H1 (cell line): ENCODE data around the gene DENND1A. TPM values are rescaled to one million over a fixed set of nuclear protein-coding genes. Genes with fewer than 3 reads are reported as not detected.

Source experiments
- CTCF ChIA-PET: fragments of 300-600 bp; sonication (Branson Sonifier 250); formaldehyde crosslinking; loops from one replicate; lab custom pipeline; 2021; ENCODE audit not compliant: partially characterized antibody; lab: Charles Lee
- POLR2A ChIA-PET: fragments of 300-600 bp; sonication (Branson Sonifier 250); formaldehyde crosslinking; loops from one replicate; lab custom pipeline; 2021; ENCODE audit warnings: inconsistent platforms; ENCODE audit not compliant: partially characterized antibody; lab: Charles Lee
- DNase-seq, 2 experiments: peaks; one replicate each; pipeline versions ENCODE4 v3.0.0 to v3.0.0-alpha.2; 2010 to 2022; ENCODE audit warnings: low spot score in 2 of 2, low read depth in 1 of 2, mixed read lengths in 1 of 2
- FAIRE-seq: peaks from 2 replicates; lab custom pipeline; 2011; peaks lifted over from hg19 to GRCh38; lab: Jason Lieb, UNC
- H2AFZ ChIP-seq: 2 replicates; pipeline ENCODE4 v1.8.1; 2012; ENCODE audit warnings: low read length, inconsistent platforms
- H2AK5ac ChIP-seq: 2 replicates; pipeline ENCODE4 v1.6.1; 2013; ENCODE audit warnings: low read depth, low read length
- H2BK120ac ChIP-seq: replicated peaks from 2 replicates; pipeline ENCODE3; 2013; ENCODE audit warnings: low read depth, low read length, inconsistent platforms
- H2BK12ac ChIP-seq: 2 replicates; pipeline ENCODE4 v1.6.1; 2013; ENCODE audit warnings: low read depth, low read length
- H2BK15ac ChIP-seq: 2 replicates; pipeline ENCODE4 v1.6.1; 2013; ENCODE audit warnings: low read length
- H2BK20ac ChIP-seq: 2 replicates; pipeline ENCODE4 v1.6.1; 2013; ENCODE audit warnings: low read length
- H2BK5ac ChIP-seq: 2 replicates; pipeline ENCODE4 v1.6.1; 2013; ENCODE audit warnings: low read depth, low read length
- H3K14ac ChIP-seq: 2 replicates; pipeline ENCODE4 v1.6.1; 2013; ENCODE audit warnings: inconsistent platforms; ENCODE audit not compliant: insufficient read length
- H3K18ac ChIP-seq: 2 replicates; pipeline ENCODE4 v1.6.1; 2013; ENCODE audit warnings: low read length; ENCODE audit errors: extremely low read depth
- H3K23ac ChIP-seq: 2 replicates; pipeline ENCODE4 v1.6.1; 2013; ENCODE audit warnings: inconsistent platforms; ENCODE audit not compliant: insufficient read length
- H3K23me2 ChIP-seq: 2 replicates; pipeline ENCODE4 v1.6.1; 2013; ENCODE audit warnings: low read depth, low read length
- H3K27ac ChIP-seq: 2 replicates; pipeline ENCODE4 v1.6.1; 2011; ENCODE audit warnings: low read depth, low read length, inconsistent platforms
- H3K27me3 ChIP-seq, 4 experiments: replicated peaks in 1 of 4; 1 replicate in 1 of 4; 2 replicates in 3 of 4; pipeline versions ENCODE4 v1.6.1 to v1.8.1; 2011 to 2013; ENCODE audit warnings: low read length in 3 of 4, mild to moderate bottlenecking in 3 of 4, inconsistent platforms in 2 of 4, mixed read lengths in 2 of 4, moderate library complexity in 1 of 4; ENCODE audit not compliant: control insufficient read depth in 3 of 4, insufficient read depth in 3 of 4; ENCODE audit errors: extremely low read depth in 1 of 4
- H3K36me3 ChIP-seq, 4 experiments: 2 replicates each; pipeline versions ENCODE4 v1.6.1 to v1.8.1; 2011 to 2013; ENCODE audit warnings: mild to moderate bottlenecking in 4 of 4, low read length in 3 of 4, moderate library complexity in 2 of 4, control low read depth in 1 of 4, inconsistent platforms in 1 of 4; ENCODE audit not compliant: insufficient read depth in 4 of 4, control insufficient read depth in 2 of 4
- H3K4ac ChIP-seq: replicated peaks from 2 replicates; pipeline ENCODE3; 2013; ENCODE audit warnings: low read length, low read depth, mixed read lengths, inconsistent platforms; ENCODE audit not compliant: insufficient read length
- H3K4me1 ChIP-seq, 4 experiments: replicated peaks in 1 of 4; 1 replicate in 1 of 4; 2 replicates in 3 of 4; pipeline versions ENCODE4 v1.6.1 to v1.8.1; 2011 to 2013; ENCODE audit warnings: low read length in 3 of 4, inconsistent platforms in 2 of 4, mixed read lengths in 1 of 4; ENCODE audit not compliant: insufficient read depth in 4 of 4, control insufficient read depth in 3 of 4
- H3K4me2 ChIP-seq, 2 experiments: 2 replicates each; pipeline versions ENCODE4 v1.6.1 to v1.8.1; 2011 to 2013; ENCODE audit warnings: low read depth in 2 of 2, low read length in 2 of 2, control low read depth in 1 of 2, inconsistent platforms in 1 of 2, mild to moderate bottlenecking in 1 of 2; ENCODE audit not compliant: insufficient read depth in 1 of 2
- H3K4me3 ChIP-seq, 4 experiments: fragments of 200-600, 300-600 bp in 1 of 4; sonication (generic), shearing (Covaris generic), sonication (Bioruptor Twin) in 1 of 4; 2 replicates each; pipeline versions ENCODE4 v1.5.1 to v1.8.1; 2011 to 2016; ENCODE audit warnings: low read length in 4 of 4, low read depth in 3 of 4, control low read depth in 2 of 4, inconsistent platforms in 2 of 4, mild to moderate bottlenecking in 2 of 4, mixed read lengths in 1 of 4, moderate library complexity in 1 of 4; ENCODE audit not compliant: insufficient read depth in 2 of 4; ENCODE audit errors: extremely low read depth in 1 of 4
- H3K56ac ChIP-seq: replicated peaks from 2 replicates; pipeline ENCODE3; 2013; ENCODE audit warnings: low read depth, mild to moderate bottlenecking, mixed read lengths, low read length, inconsistent platforms; ENCODE audit not compliant: insufficient read length
- H3K79me1 ChIP-seq: 2 replicates; pipeline ENCODE4 v1.6.1; 2013; ENCODE audit warnings: low read depth, low read length, control low read depth
- H3K79me2 ChIP-seq, 2 experiments: 2 replicates each; pipeline versions ENCODE4 v1.6.1 to v1.8.1; 2012 to 2013; ENCODE audit warnings: low read length in 2 of 2, mild to moderate bottlenecking in 2 of 2, inconsistent platforms in 1 of 2; ENCODE audit not compliant: insufficient read depth in 2 of 2, control insufficient read depth in 1 of 2
- H3K9ac ChIP-seq, 4 experiments: replicated peaks in 1 of 4; 1 replicate in 1 of 4; 2 replicates in 3 of 4; pipeline versions ENCODE4 v1.6.1 to v1.8.1; 2011 to 2013; ENCODE audit warnings: low read depth in 3 of 4, low read length in 3 of 4, control low read depth in 2 of 4, mild to moderate bottlenecking in 2 of 4, moderate library complexity in 2 of 4, inconsistent platforms in 1 of 4; ENCODE audit errors: extremely low read depth in 1 of 4
- H3K9me3 ChIP-seq, 2 experiments: 2 replicates each; pipeline versions ENCODE4 v1.6.1 to v1.8.1; 2012 to 2013; ENCODE audit warnings: mild to moderate bottlenecking in 2 of 2, moderate library complexity in 2 of 2, control low read depth in 1 of 2, inconsistent platforms in 1 of 2, low read depth in 1 of 2, low read length in 1 of 2, mixed read lengths in 1 of 2; ENCODE audit not compliant: insufficient read depth in 2 of 2
- H4K20me1 ChIP-seq, 2 experiments: replicated peaks in 1 of 2; 2 replicates each; pipeline versions ENCODE3 to v1.8.1; 2011 to 2013; ENCODE audit warnings: inconsistent platforms in 2 of 2, low read length in 2 of 2, mild to moderate bottlenecking in 1 of 2; ENCODE audit not compliant: insufficient read depth in 2 of 2, control insufficient read depth in 1 of 2
- H4K5ac ChIP-seq: 2 replicates; pipeline ENCODE4 v1.6.1; 2013; ENCODE audit warnings: low read length, low read depth, mixed read lengths, inconsistent platforms; ENCODE audit not compliant: insufficient read length
- H4K8ac ChIP-seq: 2 replicates; pipeline ENCODE4 v1.8.0; 2013; ENCODE audit warnings: mild to moderate bottlenecking, moderate library complexity, low read length, inconsistent platforms; ENCODE audit not compliant: insufficient read depth; ENCODE audit errors: extremely low read depth
- H4K91ac ChIP-seq: replicated peaks from 2 replicates; pipeline ENCODE3; 2013; ENCODE audit warnings: low read length, mixed read lengths, inconsistent platforms; ENCODE audit not compliant: insufficient read length
- CTBP2 ChIP-seq: IDR thresholded peaks from 2 replicates; pipeline ENCODE4 v1.7.0; 2011; ENCODE audit warnings: borderline replicate concordance, mild to moderate bottlenecking, moderate library complexity, mixed read lengths, low read length; ENCODE audit not compliant: insufficient read depth, insufficient read length
- JUN ChIP-seq: IDR thresholded peaks from 2 replicates; pipeline ENCODE4 v1.6.1; 2011; ENCODE audit warnings: low read depth, mild to moderate bottlenecking, improper control_type of control experiment, low read length
- WGBS, 2 experiments: shearing (Covaris generic) in 1 of 2; methylation state at CpG; one replicate each; pipeline versions ENCODE4 v1.1.6 to v1.1.7; 2013 to 2015; ENCODE audit warnings: low lambda C conversion rate in 2 of 2, mixed read lengths in 2 of 2, inconsistent platforms in 1 of 2, low coverage in 1 of 2, missing lambda C conversion rate in 1 of 2; ENCODE audit not compliant: insufficient replicate concordance in 2 of 2, insufficient coverage in 1 of 2, insufficient read length in 1 of 2; ENCODE audit errors: extremely low coverage in 1 of 2, missing lambda C conversion rate in 1 of 2; 5-methylcytosine and 5-hydroxymethylcytosine counted together
- polyA plus RNA-seq, 7 experiments: library from polyadenylated mRNA; depleted of rRNA in 3 of 7; stranded (reverse) in 5 of 7; unstranded in 2 of 7; fragments of >200 nt in 5 of 7; fragments of 200-250 nt in 2 of 7; gene quantifications; 1 replicate in 5 of 7; 2 replicates in 1 of 7; 4 replicates in 1 of 7; pipeline versions ENCODE4 v1.2.1 to v1.2.3, GENCODE V29; 2011 to 2013; ENCODE audit warnings: missing spikeins in 2 of 7, mixed read lengths in 2 of 7
- total RNA-seq: library from RNA; stranded (reverse); fragmentation: NEBNext Ultra II Directional; extraction: Animal tissue kit (Norgen Biotek cat#: 25700); gene quantifications from 2 replicates; pipeline ENCODE4 v1.2.1, GENCODE V29; 2021
- TF ChIP-seq, protein P1 (sequence below): IDR thresholded peaks from 2 replicates; pipeline ENCODE4 v1.6.1; 2011; ENCODE audit warnings: low read length, improper control_type of control experiment

Gene DENND1A
- total and polyA plus RNA-seq, 2 of the 8 experiments (the other 6 are each of a cell fraction or from before 2014, with no cell fraction given), result 24.1 to 26.4 TPM

DNA sequence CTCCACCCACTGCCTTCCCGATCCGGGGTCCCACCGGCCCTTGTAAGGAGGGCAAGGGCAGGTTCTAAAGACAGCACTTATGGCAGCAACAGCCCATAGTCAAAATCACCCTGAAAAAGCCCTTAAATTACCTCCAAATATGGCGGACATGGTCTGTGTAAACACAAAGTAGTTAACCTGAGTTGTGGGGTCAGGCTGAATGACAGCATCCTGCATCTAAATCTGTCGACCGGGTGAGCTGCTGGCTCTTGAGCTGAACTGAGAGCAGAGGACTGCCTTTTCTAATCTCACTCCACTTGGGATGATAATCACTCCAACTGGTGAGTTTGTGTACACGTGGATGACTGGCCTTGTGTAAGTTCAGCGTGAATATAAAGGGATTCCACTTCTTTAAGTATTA is 249.6 kb downstream of the DENND1A start:
- Histone ChIP-seq H3K9me3 (no peaks in the 10 kb centered on the region), H3K23me2 (no peaks in the 10 kb centered on the region), H2BK20ac (no peak overlapping the region), H4K8ac (no peak overlapping the region), H3K36me3 (no peaks in the 10 kb centered on the region), H2BK120ac (no peak overlapping the region), H2BK12ac (no peak overlapping the region), H3K79me1 (no peaks in the 10 kb centered on the region; the same call in 1 of the 2 replicates), H3K27ac (no peak overlapping the region), H3K4me1 (no peaks in the 10 kb centered on the region), H2AFZ (no peak overlapping the region), H4K20me1 (no peaks in the 10 kb centered on the region), H3K79me2 (no peaks in the 10 kb centered on the region; a peak in 1 of 4 replicates), H3K18ac (no peak overlapping the region), H2AK5ac (no peak overlapping the region), H3K9ac (no peak overlapping the region), H2BK5ac (no peak overlapping the region), H3K27me3 (no peaks in the 10 kb centered on the region), H3K14ac (no peak overlapping the region), H3K4ac (no peak overlapping the region), H4K91ac (no peak overlapping the region), H4K5ac (no peak overlapping the region), H3K23ac (no peak overlapping the region), H2BK15ac (no peak overlapping the region), H3K4me3 (no peak overlapping the region), H3K4me2 (no peak overlapping the region), H3K56ac (no peak overlapping the region)
- WGBS, 2 experiments, result 88% methylated on average over 8 of the region's 8 CpGs; no CpG with 5 or more reads in 1 of the 2 experiments
- FAIRE-seq, result no peak
- ChIA-PET CTCF (interaction anchor here (0.6 to 1.3 kb wide), 3 partner anchors 11 to 69 kb away, joined by 3 to 4 read pairs (median 4); no protein-coding TSS in a partner anchor), POLR2A (no interaction called here)
- no peak for DNase-seq
- TF ChIP-seq, protein P1, sequence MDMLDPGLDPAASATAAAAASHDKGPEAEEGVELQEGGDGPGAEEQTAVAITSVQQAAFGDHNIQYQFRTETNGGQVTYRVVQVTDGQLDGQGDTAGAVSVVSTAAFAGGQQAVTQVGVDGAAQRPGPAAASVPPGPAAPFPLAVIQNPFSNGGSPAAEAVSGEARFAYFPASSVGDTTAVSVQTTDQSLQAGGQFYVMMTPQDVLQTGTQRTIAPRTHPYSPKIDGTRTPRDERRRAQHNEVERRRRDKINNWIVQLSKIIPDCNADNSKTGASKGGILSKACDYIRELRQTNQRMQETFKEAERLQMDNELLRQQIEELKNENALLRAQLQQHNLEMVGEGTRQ, result no peak
- no peak for TF ChIP-seq CTBP2
- TF ChIP-seq JUN, result no peak
